KOPT-K1 (cell line): ENCODE data around the gene GAB1.

Experiments
- H3K27ac ChIP-seq: fragments of 200-600 bp; sonication (generic); 2 replicates; pipeline ENCODE4 v1.5.1; 2016; ENCODE audit warnings: antibody characterized with exemption, mild to moderate bottlenecking, low read depth, low read length; ENCODE audit not compliant: poor library complexity, severe bottlenecking
- H3K36me3 ChIP-seq: fragments of 200-600 bp; sonication (generic); 2 replicates; pipeline ENCODE4 v1.5.1; 2017; ENCODE audit warnings: antibody characterized with exemption, mild to moderate bottlenecking, low read length, moderate library complexity; ENCODE audit not compliant: insufficient read depth
- H3K9me3 ChIP-seq: fragments of 200-600 bp; sonication (generic); 2 replicates; pipeline ENCODE4 v1.5.1; 2017; ENCODE audit warnings: antibody characterized with exemption, low read length, mild to moderate bottlenecking; ENCODE audit not compliant: insufficient read depth, poor library complexity, severe bottlenecking

Gene GAB1

DNA sequence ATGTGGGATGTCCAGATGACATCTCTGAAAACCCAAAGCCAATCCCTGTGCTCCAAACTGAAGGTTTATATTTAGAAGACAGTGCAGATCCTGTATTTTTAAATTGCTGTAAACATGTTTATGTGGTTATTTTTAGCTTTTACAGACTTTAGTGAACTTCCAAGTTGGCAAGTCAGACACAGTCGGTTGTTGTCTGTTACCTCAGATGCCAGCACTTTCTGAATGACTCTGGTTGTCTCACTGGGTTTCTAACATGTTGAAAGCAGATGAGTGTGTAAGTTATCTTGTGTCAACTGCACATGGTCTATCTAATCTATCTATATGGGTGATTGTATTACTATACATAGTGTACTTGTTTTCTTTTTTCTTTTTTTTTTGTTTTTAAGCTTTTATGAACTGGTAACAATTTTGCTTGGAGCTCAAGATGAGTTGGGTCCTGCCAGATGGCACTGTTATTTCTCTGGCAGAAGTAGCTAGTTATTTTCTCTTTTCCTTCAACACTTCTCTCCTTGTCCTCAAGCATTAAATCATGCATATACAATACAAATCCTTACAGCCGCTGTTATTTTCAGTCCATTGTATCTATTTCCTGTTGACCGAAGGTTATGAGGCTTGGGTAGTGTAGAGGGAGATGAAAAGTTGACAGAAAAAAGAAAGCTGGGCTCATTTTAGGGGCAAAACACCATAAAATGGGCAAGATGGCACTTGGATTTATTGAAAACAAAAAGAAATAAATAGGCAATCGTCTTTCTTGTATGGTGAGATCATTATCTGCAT is 66.3 kb downstream of the GAB1 start:
- H3K36me3 ChIP-seq = no peaks in the 10 kb centered on the region
- no peaks in the 10 kb centered on the region for H3K9me3 ChIP-seq
- no peak overlapping the region for H3K27ac ChIP-seq

DNA sequence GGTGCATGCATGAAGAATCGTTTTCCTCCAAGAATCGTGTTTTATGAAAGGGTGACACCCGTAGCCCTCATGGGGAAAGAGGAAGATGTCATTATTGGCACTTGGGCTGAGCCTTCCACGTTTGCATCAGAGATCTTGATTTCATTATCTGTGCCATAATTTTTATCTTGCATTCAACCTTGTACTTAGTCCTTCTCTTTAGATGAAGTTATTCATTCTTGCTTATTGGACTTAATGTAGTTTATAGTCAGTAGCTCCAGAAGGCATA is 66.8 kb downstream of the GAB1 start:
- Histone ChIP-seq H3K9me3 (no peaks in the 10 kb centered on the region), H3K27ac (no peak overlapping the region), H3K36me3 (no peaks in the 10 kb centered on the region)

DNA sequence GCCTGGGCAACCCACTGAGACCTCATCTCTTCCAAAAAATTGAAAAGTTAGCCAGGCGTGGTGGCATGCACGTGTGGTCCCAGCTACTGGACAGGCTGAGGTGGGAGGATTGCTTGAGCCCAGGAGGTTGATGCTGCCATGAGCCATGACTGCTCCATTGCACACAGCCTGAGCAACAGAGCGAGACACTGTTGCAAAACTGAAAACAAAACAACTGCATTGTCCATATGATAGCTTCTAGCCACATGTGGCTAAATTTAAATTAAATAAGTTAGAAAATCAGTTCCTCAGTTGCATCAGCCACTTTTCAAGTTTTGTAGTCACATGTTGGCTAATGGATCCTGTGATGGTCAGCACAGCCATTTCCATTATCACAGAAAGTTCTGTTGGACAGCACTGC is 67.9 kb downstream of the GAB1 start:
- Histone ChIP-seq H3K27ac (no peak overlapping the region), H3K9me3 (no peaks in the 10 kb centered on the region)

DNA sequence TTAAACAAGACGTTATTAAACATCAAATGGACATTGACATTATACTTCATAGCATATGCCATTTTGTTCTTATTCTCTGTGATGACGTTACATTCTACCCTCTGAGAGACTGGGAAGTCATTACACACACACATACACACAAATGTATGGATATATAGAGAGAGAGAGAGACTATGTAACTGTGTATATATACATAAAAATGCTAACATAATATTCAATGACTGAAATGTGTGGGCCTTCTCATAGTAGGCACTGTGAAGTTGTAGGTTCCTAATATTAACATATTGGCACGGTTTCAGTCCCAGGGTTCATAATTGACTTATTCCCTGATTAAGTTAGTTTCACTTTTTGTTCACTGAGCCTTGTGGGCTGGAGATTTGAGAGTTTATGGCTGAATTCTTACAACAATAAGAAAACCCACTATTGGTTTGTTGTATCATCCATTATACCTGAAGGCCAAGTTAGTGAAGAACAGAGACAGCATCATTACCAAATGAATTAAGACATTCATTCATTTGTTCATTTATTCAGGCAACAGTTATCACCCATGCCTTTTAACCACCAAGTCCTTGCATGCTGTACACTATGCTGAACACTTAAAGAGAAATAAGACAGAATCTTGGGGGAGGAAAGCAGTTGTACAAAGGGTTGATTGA is 68.5 kb downstream of the GAB1 start:
- Histone ChIP-seq H3K9me3 (no peaks in the 10 kb centered on the region), H3K27ac (peak overlapping the region; percentile 18), H3K36me3 (no peaks in the 10 kb centered on the region)

More for the DNA sequence above, 67.9 kb downstream of the GAB1 start:
- H3K36me3 ChIP-seq = no peaks in the 10 kb centered on the region

DNA sequence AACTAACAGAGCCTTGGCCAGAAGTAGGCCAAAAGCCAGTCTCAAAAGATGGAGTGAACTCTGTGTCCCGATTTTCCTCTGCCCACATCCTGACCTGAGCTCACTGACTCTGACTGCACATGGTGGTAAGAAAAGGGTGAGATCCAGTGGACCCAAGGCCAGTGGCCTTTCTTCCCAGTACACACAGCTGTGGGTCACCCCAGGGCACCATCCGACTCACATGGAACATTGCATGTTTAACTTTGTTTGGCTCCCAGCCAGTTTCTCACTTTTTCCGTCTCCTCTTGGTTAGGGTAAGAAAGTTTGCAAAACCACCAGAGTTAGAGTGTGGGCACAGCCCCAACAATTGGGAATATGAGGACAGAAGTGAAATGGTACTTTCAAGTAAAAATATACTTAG is 69.8 kb downstream of the GAB1 start:
- H3K9me3 ChIP-seq = no peaks in the 10 kb centered on the region
- H3K36me3 ChIP-seq = no peaks in the 10 kb centered on the region
- no peak overlapping the region for H3K27ac ChIP-seq

DNA sequence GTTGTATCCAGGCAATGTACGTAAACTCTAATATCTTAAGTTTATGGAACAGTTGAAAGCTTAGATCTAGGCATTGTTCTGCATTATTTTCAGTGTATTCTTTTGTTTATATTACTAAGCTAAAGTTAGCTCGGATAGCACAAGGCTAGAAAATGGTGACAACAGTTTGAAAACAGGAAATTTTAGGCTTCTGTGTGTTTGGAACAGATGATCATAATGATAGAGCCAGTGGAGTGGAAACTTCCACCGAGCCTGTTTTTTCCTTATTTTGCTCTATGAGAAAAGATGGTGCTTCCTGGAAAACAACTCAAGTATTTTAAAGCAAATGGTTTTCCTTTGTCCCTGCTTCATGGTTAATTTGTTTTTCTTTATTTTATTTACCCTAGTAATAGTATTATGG is 70.8 kb downstream of the GAB1 start:
- Histone ChIP-seq H3K27ac (no peak overlapping the region), H3K9me3 (no peaks in the 10 kb centered on the region), H3K36me3 (no peaks in the 10 kb centered on the region)

DNA sequence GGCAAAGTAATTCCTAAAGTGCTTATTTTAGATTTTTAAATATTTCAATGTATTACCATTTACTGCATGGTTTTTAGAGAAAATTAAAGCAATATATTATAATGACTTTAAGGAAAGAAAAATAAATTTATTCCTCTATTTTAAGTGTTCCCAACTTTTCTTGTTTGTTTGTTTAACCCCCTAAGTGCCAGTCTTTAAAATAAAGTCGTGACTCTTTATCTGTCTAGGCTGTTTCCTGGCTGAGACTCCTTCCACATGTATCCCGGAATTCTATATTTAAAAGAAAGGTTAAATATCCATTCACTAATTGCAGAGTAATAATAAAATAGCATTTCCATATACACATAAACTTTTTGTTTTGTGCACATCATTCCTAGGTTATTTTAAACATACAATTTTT is 71.2 kb downstream of the GAB1 start:
- Histone ChIP-seq H3K27ac (no peak overlapping the region), H3K36me3 (no peaks in the 10 kb centered on the region), H3K9me3 (no peaks in the 10 kb centered on the region)

DNA sequence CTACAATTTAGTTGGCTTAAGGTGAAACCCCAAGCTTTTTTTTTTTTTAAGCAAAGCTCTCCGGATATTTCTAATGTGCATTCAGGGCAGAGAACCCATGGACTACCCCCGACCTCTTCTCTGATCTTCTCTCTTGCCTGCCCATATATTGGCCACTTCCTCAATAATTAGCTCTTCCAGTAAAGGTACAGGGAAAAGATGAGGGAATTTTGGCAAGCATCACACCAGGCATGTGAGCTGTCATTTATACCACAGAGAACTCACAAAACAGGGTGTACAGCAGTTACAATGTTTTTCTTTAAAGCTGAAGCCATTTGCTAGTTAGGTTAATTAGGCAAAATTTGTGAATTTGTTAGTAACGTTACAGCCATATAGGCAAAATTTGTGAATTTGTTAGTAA is 73.3 kb downstream of the GAB1 start:
- no peak overlapping the region for H3K27ac ChIP-seq
- H3K9me3 ChIP-seq = no peaks in the 10 kb centered on the region
- H3K36me3 ChIP-seq = no peaks in the 10 kb centered on the region

DNA sequence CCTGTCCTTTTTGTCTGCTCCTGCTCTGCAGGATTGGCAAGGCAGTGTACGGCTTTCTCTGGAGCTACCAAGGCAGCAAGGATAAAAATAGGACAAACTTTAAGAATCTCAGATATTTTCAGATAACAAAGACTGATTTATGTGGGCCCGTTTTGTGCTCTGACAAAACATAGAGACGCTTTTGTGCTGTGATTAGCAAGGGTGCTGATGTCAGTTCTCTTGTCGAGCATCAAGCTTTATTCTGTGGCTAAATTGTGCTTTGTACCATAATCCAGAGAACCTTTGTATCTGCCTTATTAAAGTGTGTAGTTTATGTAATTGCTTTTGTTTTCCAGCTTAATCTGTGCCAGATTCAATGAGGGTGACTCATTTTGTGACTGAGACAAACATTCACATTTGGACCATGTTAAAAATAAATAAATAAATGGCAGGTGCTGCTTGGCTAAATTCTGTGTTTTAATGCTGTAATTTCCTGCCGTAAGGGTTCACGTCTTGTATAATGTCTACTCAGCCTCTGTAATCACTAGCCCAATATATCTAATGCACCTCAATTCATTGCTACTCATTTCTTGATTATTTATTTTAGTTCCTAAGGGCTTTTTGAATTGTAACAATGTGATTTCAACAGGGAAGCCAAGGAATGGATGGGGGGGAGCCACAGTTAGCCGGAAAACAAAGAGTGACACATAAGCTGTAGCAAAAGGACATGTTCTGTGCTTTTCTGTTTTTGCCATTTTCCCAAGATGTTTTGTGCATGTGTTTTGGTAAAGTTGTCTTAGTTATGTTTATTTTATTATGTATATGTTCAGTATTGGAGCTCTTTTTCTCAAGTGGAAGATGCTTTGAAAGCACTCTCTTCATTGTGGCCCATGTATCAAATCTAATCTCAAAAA is 75.1 kb downstream of the GAB1 start:
- H3K9me3 ChIP-seq = no peaks in the 10 kb centered on the region
- no peaks in the 10 kb centered on the region for H3K36me3 ChIP-seq
- no peak overlapping the region for H3K27ac ChIP-seq

DNA sequence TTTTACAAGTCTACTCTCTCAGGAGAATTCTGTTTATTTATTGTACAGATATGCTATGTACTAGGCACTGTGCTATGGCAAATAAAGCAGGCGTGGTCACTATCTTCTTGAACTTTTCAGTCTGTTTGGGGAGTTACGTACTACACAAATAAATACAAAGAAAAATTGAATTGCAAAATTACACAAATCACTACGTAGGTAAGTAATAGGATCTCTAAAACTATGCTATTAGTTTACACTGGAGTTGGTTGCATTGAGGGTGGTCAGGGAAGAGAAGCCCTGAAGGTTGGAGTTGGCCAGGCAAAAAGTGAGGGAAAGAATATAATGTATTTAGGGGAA is 75.7 kb downstream of the GAB1 start:
- H3K36me3 ChIP-seq = no peaks in the 10 kb centered on the region

DNA sequence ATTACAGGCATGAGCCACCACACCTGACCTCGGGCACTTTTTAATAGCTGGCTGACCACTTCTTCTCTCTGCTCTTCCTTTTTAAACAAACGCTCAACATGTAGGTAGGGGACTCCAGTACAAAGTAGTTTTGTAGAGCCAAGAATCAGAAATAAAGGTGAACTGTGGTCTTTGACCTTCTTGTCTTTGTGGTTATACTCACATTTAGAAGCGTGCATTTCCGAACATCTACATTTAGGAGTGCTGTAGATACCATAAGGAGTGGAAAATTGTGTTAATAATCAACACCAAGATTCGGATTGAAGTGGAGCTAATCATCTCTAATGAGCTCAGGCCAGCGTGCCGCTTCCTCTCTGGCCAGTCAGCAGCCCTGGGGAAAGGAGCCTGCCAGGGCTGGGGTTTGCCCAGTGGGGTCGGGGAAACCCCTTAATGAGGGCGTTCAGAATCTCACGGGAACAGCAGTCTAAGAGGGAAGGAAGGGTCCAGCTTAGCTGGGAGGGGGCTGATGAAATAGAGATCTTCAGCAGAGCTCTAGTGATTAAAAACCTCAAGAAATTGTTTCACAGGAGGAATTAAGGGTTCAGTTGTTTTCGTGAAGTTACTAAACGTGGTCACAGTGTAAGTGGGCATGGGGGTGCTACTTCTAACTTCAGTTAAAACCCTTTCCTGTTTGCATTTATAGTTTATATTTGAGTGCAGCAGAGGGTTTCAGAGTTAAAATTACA is 81.2 kb downstream of the GAB1 start:
- H3K9me3 ChIP-seq = no peaks in the 10 kb centered on the region
- H3K36me3 ChIP-seq = no peaks in the 10 kb centered on the region
- no peak overlapping the region for H3K27ac ChIP-seq

More for the DNA sequence above, 75.7 kb downstream of the GAB1 start:
- Histone ChIP-seq H3K27ac (no peak overlapping the region), H3K9me3 (no peaks in the 10 kb centered on the region)

DNA sequence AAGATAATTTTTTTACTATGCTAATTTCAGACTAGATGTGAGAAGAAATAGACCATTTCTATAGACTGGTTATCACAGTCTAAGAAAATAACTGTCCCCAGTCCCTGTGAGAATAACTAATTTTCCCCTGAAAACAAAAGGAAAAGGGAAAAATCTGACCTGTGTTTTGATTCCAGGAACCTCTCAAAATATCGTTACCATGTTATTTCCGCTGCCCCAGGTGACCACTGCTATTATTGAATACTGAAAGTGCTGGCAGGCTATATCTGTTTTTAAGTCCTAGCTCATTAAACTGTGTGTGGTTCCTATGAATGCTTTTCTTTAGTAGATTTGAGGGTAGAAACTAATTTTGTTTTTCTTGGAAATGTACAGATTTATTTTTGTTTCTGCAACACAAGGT is 83.6 kb downstream of the GAB1 start:
- Histone ChIP-seq H3K36me3 (no peaks in the 10 kb centered on the region), H3K27ac (no peak overlapping the region)

DNA sequence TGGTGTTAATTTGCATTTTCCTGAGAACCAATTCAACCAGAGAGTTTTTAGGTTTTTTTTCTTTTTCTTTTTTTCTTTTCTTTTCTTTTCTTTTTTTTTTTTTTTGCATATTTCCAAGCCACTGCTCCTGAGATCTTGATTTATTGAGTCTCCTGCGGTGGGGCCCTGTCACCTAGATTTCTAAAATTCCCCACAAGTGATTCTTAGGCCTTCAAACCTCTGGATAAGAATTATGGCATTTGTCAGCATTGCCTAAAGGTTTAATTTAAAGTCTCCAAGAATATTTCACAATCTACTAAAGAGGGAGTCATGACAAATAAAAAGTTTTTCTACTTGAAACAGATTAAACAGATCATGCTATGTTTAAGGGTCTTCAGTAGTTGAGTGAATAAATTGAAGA is 84.9 kb downstream of the GAB1 start:
- H3K27ac ChIP-seq = no peak overlapping the region
- no peaks in the 10 kb centered on the region for H3K36me3 ChIP-seq
- no peaks in the 10 kb centered on the region for H3K9me3 ChIP-seq

More for the DNA sequence above, 83.6 kb downstream of the GAB1 start:
- H3K9me3 ChIP-seq = no peaks in the 10 kb centered on the region

DNA sequence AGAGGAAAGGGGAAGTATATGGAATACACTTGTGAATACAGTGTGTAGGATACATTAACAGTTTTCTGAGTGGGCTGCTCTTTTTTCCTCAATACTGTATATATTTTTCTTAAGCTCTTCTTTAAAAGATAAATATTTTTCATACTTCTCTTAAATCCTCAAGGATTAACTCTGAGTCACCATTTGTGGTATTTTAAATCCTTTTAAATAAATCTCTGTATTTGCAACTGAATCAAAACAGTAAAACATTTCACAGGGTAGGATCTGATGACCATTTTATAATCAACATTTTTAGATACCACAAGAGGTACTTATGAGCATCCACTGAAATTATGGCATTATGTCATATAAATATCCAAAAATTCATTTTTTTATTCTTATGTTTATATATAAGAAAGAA is 87.6 kb downstream of the GAB1 start:
- no peak overlapping the region for H3K27ac ChIP-seq
- H3K9me3 ChIP-seq = no peaks in the 10 kb centered on the region
- no peaks in the 10 kb centered on the region for H3K36me3 ChIP-seq
